ENCODE measurements around the gene F3.

F3 gene

DNA sequence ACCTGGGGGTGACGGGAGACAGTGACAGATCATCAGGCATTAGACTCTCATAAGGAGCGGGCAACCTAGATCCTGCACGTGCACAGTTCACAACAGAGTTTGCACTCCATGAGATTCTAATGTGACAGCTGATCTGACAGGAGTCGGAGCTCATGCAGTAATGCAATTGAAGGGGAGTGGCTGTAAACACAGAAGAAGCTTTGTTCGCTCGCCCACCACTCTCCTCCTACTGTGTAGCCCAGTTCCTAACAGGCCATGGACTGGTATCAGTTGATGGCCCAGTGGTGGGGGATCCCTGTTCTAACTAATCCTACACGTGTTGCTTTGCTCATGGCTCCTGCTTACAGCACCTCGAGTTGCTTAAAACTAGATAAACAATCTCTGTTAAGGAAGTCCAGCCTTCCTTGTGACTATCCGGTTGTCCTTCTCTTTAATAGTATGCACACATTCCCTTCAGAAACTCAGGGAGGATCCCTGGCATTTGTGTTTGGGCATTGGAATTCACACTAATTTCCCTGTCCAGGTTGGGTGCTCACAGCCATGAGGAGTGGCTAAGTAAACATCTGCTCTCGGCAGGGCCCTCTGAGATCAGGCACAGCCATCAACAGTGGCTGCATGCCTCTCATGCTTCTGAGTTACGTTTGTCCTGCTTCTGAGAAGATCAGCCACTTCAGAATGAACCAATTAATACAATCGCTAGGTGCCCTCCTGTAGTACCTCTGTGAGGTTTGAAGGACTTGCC, 21.1 kb upstream of the F3 start:
- Histone ChIP-seq H3K27me3 (no peaks in the 10 kb centered on the region), H3K9me3 (no peaks in the 10 kb centered on the region), H3K36me3 (no peaks in the 10 kb centered on the region), H3K4me1 (no peaks in the 10 kb centered on the region), H3K4me3 (ENCODE audit: low read depth, low read length) (no peak overlapping the region)
- TF ChIP-seq, protein P1, sequence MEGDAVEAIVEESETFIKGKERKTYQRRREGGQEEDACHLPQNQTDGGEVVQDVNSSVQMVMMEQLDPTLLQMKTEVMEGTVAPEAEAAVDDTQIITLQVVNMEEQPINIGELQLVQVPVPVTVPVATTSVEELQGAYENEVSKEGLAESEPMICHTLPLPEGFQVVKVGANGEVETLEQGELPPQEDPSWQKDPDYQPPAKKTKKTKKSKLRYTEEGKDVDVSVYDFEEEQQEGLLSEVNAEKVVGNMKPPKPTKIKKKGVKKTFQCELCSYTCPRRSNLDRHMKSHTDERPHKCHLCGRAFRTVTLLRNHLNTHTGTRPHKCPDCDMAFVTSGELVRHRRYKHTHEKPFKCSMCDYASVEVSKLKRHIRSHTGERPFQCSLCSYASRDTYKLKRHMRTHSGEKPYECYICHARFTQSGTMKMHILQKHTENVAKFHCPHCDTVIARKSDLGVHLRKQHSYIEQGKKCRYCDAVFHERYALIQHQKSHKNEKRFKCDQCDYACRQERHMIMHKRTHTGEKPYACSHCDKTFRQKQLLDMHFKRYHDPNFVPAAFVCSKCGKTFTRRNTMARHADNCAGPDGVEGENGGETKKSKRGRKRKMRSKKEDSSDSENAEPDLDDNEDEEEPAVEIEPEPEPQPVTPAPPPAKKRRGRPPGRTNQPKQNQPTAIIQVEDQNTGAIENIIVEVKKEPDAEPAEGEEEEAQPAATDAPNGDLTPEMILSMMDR (IDR thresholded peaks at IDR 0.05; ENCODE audit: low read depth, low read length) = no peak
- DNase-seq = no peak

DNA sequence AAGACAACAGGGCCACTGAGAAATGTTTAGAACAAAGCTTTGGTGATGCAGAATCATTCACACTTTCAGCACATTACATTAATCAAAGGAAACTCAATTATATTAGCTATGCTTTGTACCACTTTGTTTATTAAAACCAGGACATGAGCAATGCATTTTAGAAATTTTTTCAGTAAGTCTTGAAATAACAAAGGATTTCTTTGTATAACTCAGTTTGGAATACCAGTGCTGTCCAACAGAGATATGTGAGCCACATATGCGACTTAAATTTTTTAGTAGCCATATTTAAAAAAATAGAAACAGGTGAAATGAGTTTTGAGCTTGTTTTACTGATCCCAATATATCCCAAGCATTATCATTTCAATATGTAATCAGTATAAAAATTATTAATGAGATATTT, 18.8 kb upstream of the F3 start:
- Histone ChIP-seq H3K9me3 (no peaks in the 10 kb centered on the region), H3K36me3 (no peaks in the 10 kb centered on the region), H3K27me3 (no peaks in the 10 kb centered on the region), H3K4me1 (no peaks in the 10 kb centered on the region), H3K4me3 (ENCODE audit: low read depth, low read length) (no peak overlapping the region)
- DNase-seq = no peak
- TF ChIP-seq, protein P1 (IDR thresholded peaks at IDR 0.05; ENCODE audit: low read depth, low read length) = no peak

DNA sequence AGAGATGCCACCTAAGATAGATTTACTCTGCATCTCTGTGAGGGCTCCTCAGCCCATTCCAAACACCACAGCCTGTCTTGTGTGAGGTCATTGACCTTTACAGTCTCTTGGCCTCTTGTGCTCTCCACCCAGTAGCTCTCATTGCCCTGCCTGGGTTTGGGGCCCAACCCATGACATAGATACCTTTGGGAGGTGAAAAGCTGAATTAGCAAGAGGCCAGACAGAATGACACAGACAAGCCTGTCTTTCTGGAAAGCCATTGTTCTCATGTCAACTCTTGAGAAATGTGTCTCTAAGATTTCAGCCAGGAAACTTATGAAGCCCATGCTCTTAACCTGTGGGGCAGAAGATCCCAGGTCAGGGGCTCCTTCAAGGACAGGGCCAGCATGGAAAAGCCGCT, 18.4 kb upstream of the F3 start:
- no peaks in the 10 kb centered on the region for H3K4me1 ChIP-seq
- no peaks in the 10 kb centered on the region for H3K9me3 ChIP-seq
- no peak overlapping the region for H3K4me3 ChIP-seq (ENCODE audit: low read depth, low read length)
- no peaks in the 10 kb centered on the region for H3K36me3 ChIP-seq
- TF ChIP-seq, protein P1 (IDR thresholded peaks at IDR 0.05; ENCODE audit: low read depth, low read length) = no peak
- H3K27me3 ChIP-seq = no peaks in the 10 kb centered on the region
- no peak for DNase-seq

DNA sequence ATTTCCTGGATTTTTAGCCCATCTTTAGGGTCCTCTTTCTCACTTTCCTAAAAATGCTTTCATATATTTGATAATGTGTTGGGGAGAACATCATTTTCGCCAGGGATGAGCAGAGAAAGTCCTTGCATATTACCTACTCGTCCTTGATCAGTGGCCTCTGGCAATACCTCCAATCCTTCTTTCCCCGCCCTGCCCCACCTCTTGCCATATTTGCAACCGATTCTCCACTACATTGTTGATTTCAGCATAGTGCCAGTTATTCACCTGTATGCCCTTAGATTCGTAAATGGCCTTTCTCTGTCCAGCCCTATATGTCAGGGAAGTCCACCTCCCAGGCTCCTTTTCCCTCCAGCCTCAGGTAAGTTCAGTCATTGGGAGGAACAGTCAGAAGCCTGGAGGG, 13.5 kb upstream of the F3 start:
- no peaks in the 10 kb centered on the region for H3K9me3 ChIP-seq
- TF ChIP-seq, protein P1 (IDR thresholded peaks at IDR 0.05; ENCODE audit: low read depth, low read length) = no peak
- H3K4me3 ChIP-seq (ENCODE audit: low read depth, low read length) = no peak overlapping the region
- DNase-seq = no peak
- peaks cover 7% of the 10 kb centered on the region for H3K4me1 ChIP-seq
- H3K27me3 ChIP-seq = no peaks in the 10 kb centered on the region
- no peaks in the 10 kb centered on the region for H3K36me3 ChIP-seq

DNA sequence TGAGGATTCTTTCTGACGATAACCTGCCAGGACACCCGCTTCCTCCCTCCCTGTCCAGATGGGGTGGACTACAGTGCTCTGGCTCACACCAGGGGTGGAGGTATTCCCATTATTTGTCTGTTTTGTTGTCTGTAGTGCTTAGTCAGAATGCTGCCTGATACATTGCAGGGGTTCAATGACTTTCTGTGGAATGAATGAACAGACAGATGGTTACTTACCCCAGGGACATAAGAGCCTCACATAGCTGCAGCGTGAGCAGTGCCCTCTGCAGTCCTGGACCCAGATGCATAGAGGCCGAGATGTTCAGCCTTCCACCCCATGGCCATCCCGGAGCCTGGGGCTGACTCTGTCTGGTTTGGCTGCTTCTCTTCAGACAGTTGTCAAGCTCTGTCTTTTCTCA, 13.0 kb upstream of the F3 start:
- TF ChIP-seq, protein P1 (IDR thresholded peaks at IDR 0.05; ENCODE audit: low read depth, low read length) = no peak
- H3K4me3 ChIP-seq (ENCODE audit: low read depth, low read length) = no peak overlapping the region
- H3K36me3 ChIP-seq = no peaks in the 10 kb centered on the region
- peaks cover 7% of the 10 kb centered on the region for H3K4me1 ChIP-seq
- no peaks in the 10 kb centered on the region for H3K27me3 ChIP-seq
- no peaks in the 10 kb centered on the region for H3K9me3 ChIP-seq
- no peak for DNase-seq

DNA sequence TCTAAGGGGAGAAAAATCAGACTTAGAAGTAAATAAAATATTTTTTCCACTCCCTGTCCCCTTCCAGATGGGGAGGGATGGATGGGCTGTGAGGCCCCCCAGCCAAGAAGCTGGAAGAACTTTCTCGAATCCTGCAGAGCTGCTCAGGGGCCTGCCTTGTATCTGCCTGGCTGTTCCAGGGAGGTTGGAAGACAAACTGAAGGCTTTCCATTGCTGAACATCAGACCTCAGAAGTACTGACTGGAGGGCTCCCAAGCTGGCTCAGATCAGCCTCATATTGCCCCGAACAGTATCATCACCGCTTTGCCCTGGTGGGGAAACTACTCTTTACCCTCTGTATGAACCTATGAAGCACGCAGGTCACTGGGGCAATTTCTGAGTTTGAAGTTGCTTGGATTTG, 12.4 kb upstream of the F3 start:
- TF ChIP-seq, protein P1 (IDR thresholded peaks at IDR 0.05; ENCODE audit: low read depth, low read length) = no peak
- H3K36me3 ChIP-seq = no peaks in the 10 kb centered on the region
- H3K27me3 ChIP-seq = no peaks in the 10 kb centered on the region
- DNase-seq = no peak
- no peaks in the 10 kb centered on the region for H3K9me3 ChIP-seq
- H3K4me3 ChIP-seq (ENCODE audit: low read depth, low read length) = no peak overlapping the region
- H3K4me1 ChIP-seq = peaks cover 7% of the 10 kb centered on the region

Measured in BE2C (cell line).